HepG2 (cell line): ENCODE data around the gene SLC6A8.

Experiments used
- GABPA ChIP-seq, 2 experiments: IDR thresholded peaks; 2 replicates each; pipeline ENCODE4 v1.6.1; 2011 to 2016; ENCODE audit warnings: low read depth in 2 of 2, low read length in 1 of 2, missing biosample characterization in 1 of 2, missing genetic modification characterization in 1 of 2
- REST ChIP-seq, 2 experiments: IDR thresholded peaks; 2 replicates each; pipeline ENCODE4 v1.6.1; 2011 to 2012; ENCODE audit warnings: low read length in 2 of 2, borderline replicate concordance in 1 of 2, low read depth in 1 of 2, mild to moderate bottlenecking in 1 of 2, moderate library complexity in 1 of 2
- ZFP36L1 ChIP-seq: sonication (generic); formaldehyde crosslinking; IDR thresholded peaks from 2 replicates; pipeline ENCODE4 v1.8.0; 2022; ENCODE audit warnings: mild to moderate bottlenecking, missing genetic modification reagents, moderate library complexity
- ZNF496 ChIP-seq: sonication (generic); formaldehyde crosslinking; IDR thresholded peaks from 2 replicates; pipeline ENCODE4 v1.8.1; 2023; ENCODE audit warnings: mild to moderate bottlenecking, moderate library complexity, missing genetic modification reagents; ENCODE audit not compliant: insufficient replicate concordance

GRCh38 chrX:153707406-153707805 is 19.7 kb downstream of the SLC6A8 start:
- no peak for TF ChIP-seq ZNF496 (CRISPR knock-in tag)
- TF ChIP-seq ZFP36L1 (CRISPR knock-in tag) = no peak
- TF ChIP-seq REST (IDR thresholded peaks at IDR 0.05; ENCODE audit: borderline replicate concordance in 1 of 2, low read depth in 1 of 2, low read length in 2 of 2) = no peak
- TF ChIP-seq GABPA (IDR thresholded peaks at IDR 0.05; ENCODE audit: low read depth, low read length) = no peak
- TF ChIP-seq GABPA (CRISPR knock-in tag; IDR thresholded peaks at IDR 0.05; ENCODE audit: low read depth) = no peak
